H1 (cell line): Measurements from ENCODE around the gene STAT4. TPM values are rescaled to one million over a fixed set of nuclear protein-coding genes. Genes with fewer than 3 reads are reported as not detected.

ENCODE experiments used
- CTCF ChIA-PET: fragments of 300-600 bp; sonication (Branson Sonifier 250); formaldehyde crosslinking; loops from one replicate; lab custom pipeline; 2021; ENCODE audit not compliant: partially characterized antibody; lab: Charles Lee
- POLR2A ChIA-PET: fragments of 300-600 bp; sonication (Branson Sonifier 250); formaldehyde crosslinking; loops from one replicate; lab custom pipeline; 2021; ENCODE audit warnings: inconsistent platforms; ENCODE audit not compliant: partially characterized antibody; lab: Charles Lee
- DNase-seq, 2 experiments: peaks; one replicate each; pipeline versions ENCODE4 v3.0.0 to v3.0.0-alpha.2; 2010 to 2022; ENCODE audit warnings: low spot score in 2 of 2, low read depth in 1 of 2, mixed read lengths in 1 of 2
- FAIRE-seq: peaks from 2 replicates; lab custom pipeline; 2011; peaks lifted over from hg19 to GRCh38; lab: Jason Lieb, UNC
- H2AFZ ChIP-seq: 2 replicates; pipeline ENCODE4 v1.8.1; 2012; ENCODE audit warnings: low read length, inconsistent platforms
- H2AK5ac ChIP-seq: 2 replicates; pipeline ENCODE4 v1.6.1; 2013; ENCODE audit warnings: low read depth, low read length
- H2BK120ac ChIP-seq: replicated peaks from 2 replicates; pipeline ENCODE3; 2013; ENCODE audit warnings: low read depth, low read length, inconsistent platforms
- H2BK12ac ChIP-seq: 2 replicates; pipeline ENCODE4 v1.6.1; 2013; ENCODE audit warnings: low read depth, low read length
- H2BK15ac ChIP-seq: 2 replicates; pipeline ENCODE4 v1.6.1; 2013; ENCODE audit warnings: low read length
- H2BK20ac ChIP-seq: 2 replicates; pipeline ENCODE4 v1.6.1; 2013; ENCODE audit warnings: low read length
- H2BK5ac ChIP-seq: 2 replicates; pipeline ENCODE4 v1.6.1; 2013; ENCODE audit warnings: low read depth, low read length
- H3K14ac ChIP-seq: 2 replicates; pipeline ENCODE4 v1.6.1; 2013; ENCODE audit warnings: inconsistent platforms; ENCODE audit not compliant: insufficient read length
- H3K18ac ChIP-seq: 2 replicates; pipeline ENCODE4 v1.6.1; 2013; ENCODE audit warnings: low read length; ENCODE audit errors: extremely low read depth
- H3K23ac ChIP-seq: 2 replicates; pipeline ENCODE4 v1.6.1; 2013; ENCODE audit warnings: inconsistent platforms; ENCODE audit not compliant: insufficient read length
- H3K23me2 ChIP-seq: 2 replicates; pipeline ENCODE4 v1.6.1; 2013; ENCODE audit warnings: low read depth, low read length
- H3K27ac ChIP-seq: 2 replicates; pipeline ENCODE4 v1.6.1; 2011; ENCODE audit warnings: low read depth, low read length, inconsistent platforms
- H3K27me3 ChIP-seq, 4 experiments: replicated peaks in 1 of 4; 1 replicate in 1 of 4; 2 replicates in 3 of 4; pipeline versions ENCODE4 v1.6.1 to v1.8.1; 2011 to 2013; ENCODE audit warnings: low read length in 3 of 4, mild to moderate bottlenecking in 3 of 4, inconsistent platforms in 2 of 4, mixed read lengths in 2 of 4, moderate library complexity in 1 of 4; ENCODE audit not compliant: control insufficient read depth in 3 of 4, insufficient read depth in 3 of 4; ENCODE audit errors: extremely low read depth in 1 of 4
- H3K36me3 ChIP-seq, 4 experiments: 2 replicates each; pipeline versions ENCODE4 v1.6.1 to v1.8.1; 2011 to 2013; ENCODE audit warnings: mild to moderate bottlenecking in 4 of 4, low read length in 3 of 4, moderate library complexity in 2 of 4, control low read depth in 1 of 4, inconsistent platforms in 1 of 4; ENCODE audit not compliant: insufficient read depth in 4 of 4, control insufficient read depth in 2 of 4
- H3K4ac ChIP-seq: replicated peaks from 2 replicates; pipeline ENCODE3; 2013; ENCODE audit warnings: low read length, low read depth, mixed read lengths, inconsistent platforms; ENCODE audit not compliant: insufficient read length
- H3K4me1 ChIP-seq, 4 experiments: replicated peaks in 1 of 4; 1 replicate in 1 of 4; 2 replicates in 3 of 4; pipeline versions ENCODE4 v1.6.1 to v1.8.1; 2011 to 2013; ENCODE audit warnings: low read length in 3 of 4, inconsistent platforms in 2 of 4, mixed read lengths in 1 of 4; ENCODE audit not compliant: insufficient read depth in 4 of 4, control insufficient read depth in 3 of 4
- H3K4me2 ChIP-seq, 2 experiments: 2 replicates each; pipeline versions ENCODE4 v1.6.1 to v1.8.1; 2011 to 2013; ENCODE audit warnings: low read depth in 2 of 2, low read length in 2 of 2, control low read depth in 1 of 2, inconsistent platforms in 1 of 2, mild to moderate bottlenecking in 1 of 2; ENCODE audit not compliant: insufficient read depth in 1 of 2
- H3K4me3 ChIP-seq, 4 experiments: fragments of 200-600, 300-600 bp in 1 of 4; sonication (generic), shearing (Covaris generic), sonication (Bioruptor Twin) in 1 of 4; 2 replicates each; pipeline versions ENCODE4 v1.5.1 to v1.8.1; 2011 to 2016; ENCODE audit warnings: low read length in 4 of 4, low read depth in 3 of 4, control low read depth in 2 of 4, inconsistent platforms in 2 of 4, mild to moderate bottlenecking in 2 of 4, mixed read lengths in 1 of 4, moderate library complexity in 1 of 4; ENCODE audit not compliant: insufficient read depth in 2 of 4; ENCODE audit errors: extremely low read depth in 1 of 4
- H3K56ac ChIP-seq: replicated peaks from 2 replicates; pipeline ENCODE3; 2013; ENCODE audit warnings: low read depth, mild to moderate bottlenecking, mixed read lengths, low read length, inconsistent platforms; ENCODE audit not compliant: insufficient read length
- H3K79me1 ChIP-seq: 2 replicates; pipeline ENCODE4 v1.6.1; 2013; ENCODE audit warnings: low read depth, low read length, control low read depth
- H3K79me2 ChIP-seq, 2 experiments: 2 replicates each; pipeline versions ENCODE4 v1.6.1 to v1.8.1; 2012 to 2013; ENCODE audit warnings: low read length in 2 of 2, mild to moderate bottlenecking in 2 of 2, inconsistent platforms in 1 of 2; ENCODE audit not compliant: insufficient read depth in 2 of 2, control insufficient read depth in 1 of 2
- H3K9ac ChIP-seq, 4 experiments: replicated peaks in 1 of 4; 1 replicate in 1 of 4; 2 replicates in 3 of 4; pipeline versions ENCODE4 v1.6.1 to v1.8.1; 2011 to 2013; ENCODE audit warnings: low read depth in 3 of 4, low read length in 3 of 4, control low read depth in 2 of 4, mild to moderate bottlenecking in 2 of 4, moderate library complexity in 2 of 4, inconsistent platforms in 1 of 4; ENCODE audit errors: extremely low read depth in 1 of 4
- H3K9me3 ChIP-seq, 2 experiments: 2 replicates each; pipeline versions ENCODE4 v1.6.1 to v1.8.1; 2012 to 2013; ENCODE audit warnings: mild to moderate bottlenecking in 2 of 2, moderate library complexity in 2 of 2, control low read depth in 1 of 2, inconsistent platforms in 1 of 2, low read depth in 1 of 2, low read length in 1 of 2, mixed read lengths in 1 of 2; ENCODE audit not compliant: insufficient read depth in 2 of 2
- H4K20me1 ChIP-seq, 2 experiments: replicated peaks in 1 of 2; 2 replicates each; pipeline versions ENCODE3 to v1.8.1; 2011 to 2013; ENCODE audit warnings: inconsistent platforms in 2 of 2, low read length in 2 of 2, mild to moderate bottlenecking in 1 of 2; ENCODE audit not compliant: insufficient read depth in 2 of 2, control insufficient read depth in 1 of 2
- H4K5ac ChIP-seq: 2 replicates; pipeline ENCODE4 v1.6.1; 2013; ENCODE audit warnings: low read length, low read depth, mixed read lengths, inconsistent platforms; ENCODE audit not compliant: insufficient read length
- H4K8ac ChIP-seq: 2 replicates; pipeline ENCODE4 v1.8.0; 2013; ENCODE audit warnings: mild to moderate bottlenecking, moderate library complexity, low read length, inconsistent platforms; ENCODE audit not compliant: insufficient read depth; ENCODE audit errors: extremely low read depth
- H4K91ac ChIP-seq: replicated peaks from 2 replicates; pipeline ENCODE3; 2013; ENCODE audit warnings: low read length, mixed read lengths, inconsistent platforms; ENCODE audit not compliant: insufficient read length
- CEBPB ChIP-seq: IDR thresholded peaks from 2 replicates; pipeline ENCODE4 v1.6.1; 2012; ENCODE audit warnings: low read depth, low read length
- EZH2 ChIP-seq: fragments of 200-600 bp; sonication (generic); IDR thresholded peaks from 2 replicates; pipeline ENCODE4 v1.7.1; 2012; ENCODE audit warnings: low read depth, mild to moderate bottlenecking, moderate library complexity, low read length, inconsistent platforms; ENCODE audit not compliant: severe bottlenecking
- HDAC6 ChIP-seq: IDR thresholded peaks from one replicate; pipeline ENCODE4 v1.7.1; 2012; ENCODE audit warnings: low read depth, mild to moderate bottlenecking, inconsistent platforms, low read length, moderate library complexity
- KDM4A ChIP-seq: IDR thresholded peaks from one replicate; pipeline ENCODE4 v1.7.1; 2012; ENCODE audit warnings: low read depth, mild to moderate bottlenecking, moderate library complexity, low read length, inconsistent platforms; ENCODE audit not compliant: severe bottlenecking
- POLR2A ChIP-seq, 2 experiments: IDR thresholded peaks; 1 replicate in 1 of 2; 2 replicates in 1 of 2; pipeline ENCODE4 v1.6.1; 2011; ENCODE audit warnings: low read depth in 2 of 2, low read length in 2 of 2, mild to moderate bottlenecking in 2 of 2; ENCODE audit errors: control extremely low read depth in 1 of 2
- POU5F1 ChIP-seq: IDR thresholded peaks from 2 replicates; pipeline ENCODE4 v1.6.1; 2011; ENCODE audit warnings: low read depth, mild to moderate bottlenecking, low read length, moderate library complexity
- SIRT6 ChIP-seq: IDR thresholded peaks from one replicate; pipeline ENCODE4 v1.7.1; 2012; ENCODE audit warnings: low read length, inconsistent platforms
- SIX5 ChIP-seq: IDR thresholded peaks from 2 replicates; pipeline ENCODE4 v1.6.1; 2011; ENCODE audit warnings: mild to moderate bottlenecking, low read depth, low read length
- SP1 ChIP-seq: IDR thresholded peaks from 2 replicates; pipeline ENCODE4 v1.6.1; 2011; ENCODE audit warnings: low read depth, low read length
- SP2 ChIP-seq: IDR thresholded peaks from 2 replicates; pipeline ENCODE4 v1.6.1; 2012; ENCODE audit warnings: mild to moderate bottlenecking, low read length, inconsistent platforms
- SRF ChIP-seq: IDR thresholded peaks from 2 replicates; pipeline ENCODE4 v1.6.1; 2011; ENCODE audit warnings: mild to moderate bottlenecking, low read depth, low read length, moderate library complexity
- TBP ChIP-seq: IDR thresholded peaks from 2 replicates; pipeline ENCODE4 v1.6.1; 2011; ENCODE audit warnings: low read depth, low read length, improper control_type of control experiment
- TCF12 ChIP-seq: IDR thresholded peaks from 2 replicates; pipeline ENCODE4 v1.6.1; 2011; ENCODE audit warnings: low read depth, mild to moderate bottlenecking, low read length
- polyA plus RNA-seq, 7 experiments: library from polyadenylated mRNA; depleted of rRNA in 3 of 7; stranded (reverse) in 5 of 7; unstranded in 2 of 7; fragments of >200 nt in 5 of 7; fragments of 200-250 nt in 2 of 7; gene quantifications; 1 replicate in 5 of 7; 2 replicates in 1 of 7; 4 replicates in 1 of 7; pipeline versions ENCODE4 v1.2.1 to v1.2.3, GENCODE V29; 2011 to 2013; ENCODE audit warnings: missing spikeins in 2 of 7, mixed read lengths in 2 of 7
- total RNA-seq: library from RNA; stranded (reverse); fragmentation: NEBNext Ultra II Directional; extraction: Animal tissue kit (Norgen Biotek cat#: 25700); gene quantifications from 2 replicates; pipeline ENCODE4 v1.2.1, GENCODE V29; 2021

Gene STAT4
- total and polyA plus RNA-seq, 2 of the 8 experiments (the other 6 are each of a cell fraction or from before 2014, with no cell fraction given), result 0.36 to 0.63 TPM

DNA sequence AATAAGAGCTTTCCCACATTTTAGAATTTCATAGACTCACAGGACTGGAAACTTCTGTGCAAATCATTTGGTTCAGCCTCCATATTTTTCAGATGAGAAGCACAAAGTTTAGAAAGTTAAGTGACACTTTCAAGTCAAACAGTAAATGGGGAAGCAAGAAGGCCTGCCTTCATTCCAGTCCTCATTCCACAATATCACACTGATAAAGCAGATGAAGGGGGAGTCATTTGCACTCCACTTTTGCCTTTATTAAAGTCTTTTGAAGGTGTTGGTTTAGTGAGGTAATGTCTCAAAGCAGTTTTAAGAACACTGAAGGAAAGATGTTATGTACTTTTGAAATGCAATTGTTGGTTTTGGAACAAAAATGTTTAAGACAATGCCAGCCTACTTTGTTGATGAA lies 32.7 kb upstream of the STAT4 start:
- H3K9me3 ChIP-seq, result no peaks in the 10 kb centered on the region
- no peak overlapping the region for H3K14ac ChIP-seq
- no peaks in the 10 kb centered on the region for H3K79me1 ChIP-seq
- no peak overlapping the region for H2BK5ac ChIP-seq
- H2AFZ ChIP-seq, result no peak overlapping the region
- no peak overlapping the region for H3K4me3 ChIP-seq
- H3K4me1 ChIP-seq, result no peaks in the 10 kb centered on the region
- no peak overlapping the region for H3K4me2 ChIP-seq
- DNase-seq (no peak), FAIRE-seq (no peak)
- H2BK120ac ChIP-seq, result no peak overlapping the region
- H3K9ac ChIP-seq, result no peak overlapping the region
- H3K27ac ChIP-seq, result no peak overlapping the region
- no peak overlapping the region for H4K8ac ChIP-seq
- H4K91ac ChIP-seq, result no peak overlapping the region
- no peaks in the 10 kb centered on the region for H3K27me3 ChIP-seq
- H2AK5ac ChIP-seq, result no peak overlapping the region
- no peak overlapping the region for H3K18ac ChIP-seq
- ChIA-PET CTCF (interaction anchor here (0.6 to 1.2 kb wide), 2 partner anchors 119 to 841 kb away, joined by 3 to 4 read pairs; no protein-coding TSS in a partner anchor), POLR2A (no interaction called here)
- H4K5ac ChIP-seq, result no peak overlapping the region
- H3K36me3 ChIP-seq, result no peaks in the 10 kb centered on the region
- TF ChIP-seq EZH2 (no peak), KDM4A (no peak), TBP (no peak), POU5F1 (no peak), SIRT6 (no peak), HDAC6 (no peak), SIX5 (no peak), CEBPB (no peak), SP1 (no peak), TCF12 (no peak), POLR2A (IDR thresholded peaks at IDR 0.05; ENCODE audit: control extremely low read depth in 1 of 2, low read depth in 2 of 2, low read length in 2 of 2) (no peak), SP2 (no peak), SRF (no peak)
- no peak overlapping the region for H3K23ac ChIP-seq
- no peak overlapping the region for H2BK12ac ChIP-seq
- H2BK20ac ChIP-seq, result no peak overlapping the region
- no peaks in the 10 kb centered on the region for H3K23me2 ChIP-seq
- no peaks in the 10 kb centered on the region for H3K79me2 ChIP-seq
- no peak overlapping the region for H2BK15ac ChIP-seq
- no peaks in the 10 kb centered on the region for H4K20me1 ChIP-seq
- no peak overlapping the region for H3K4ac ChIP-seq
- H3K56ac ChIP-seq, result no peak overlapping the region
